SK-MEL-5 (cell line): ENCODE data around the gene ANKRA2. TPM values are rescaled to one million over a fixed set of nuclear protein-coding genes. Genes with fewer than 3 reads are reported as not detected.

ENCODE experiments used
- DNase-seq: peaks from one replicate; pipeline ENCODE4 v3.0.0-alpha.2; 2016; ENCODE audit warnings: low read depth, low spot score
- in situ Hi-C: cut with HindIII; loops from 2 replicates; pipeline ENCODE4 v1.10.0; 2016; ENCODE audit warnings: low sequenced_read_pairs, high pct_unique_total_duplicates, low pct_unique_long_range_greater_than_20kb
- polyA plus RNA-seq, 2 experiments: library from polyadenylated mRNA; depleted of rRNA; stranded (reverse); fragments of >200 nt; gene quantifications; 2 replicates each; pipeline ENCODE4 v1.2.3, GENCODE V29; 2015
- total RNA-seq: library from RNA; depleted of rRNA; stranded (reverse); fragments of >200 nt; shearing (Covaris generic); gene quantifications from 2 replicates; pipeline ENCODE4 v1.2.3, GENCODE V29; 2014; rRNA removed

The ANKRA2 gene
- 29.2 and 35.3 TPM in 2 replicates for total RNA-seq
- 13.0 TPM in 2 replicates for polyA plus RNA-seq (2015; cell fraction: cytosol; rRNA removed)
- polyA plus RNA-seq (2015; cell fraction: nucleus; rRNA removed), result 79.3 and 126 TPM in 2 replicates

- peak; percentile 98 for DNase-seq
- in situ Hi-C loops, result no loop called here
Observed at GRCh38 chr5:73565139-73565968, at the start of gene ANKRA2, which contains the start of gene UTP15. Gene ANKRA2, minus strand, starts transcription at chr5:73565639. Its CDS starts 2,758 bp downstream, at chr5:73562881. Gene UTP15, plus strand, starts transcription at chr5:73565743. Its CDS starts 1,602 bp downstream, at chr5:73567345.

DNA sequence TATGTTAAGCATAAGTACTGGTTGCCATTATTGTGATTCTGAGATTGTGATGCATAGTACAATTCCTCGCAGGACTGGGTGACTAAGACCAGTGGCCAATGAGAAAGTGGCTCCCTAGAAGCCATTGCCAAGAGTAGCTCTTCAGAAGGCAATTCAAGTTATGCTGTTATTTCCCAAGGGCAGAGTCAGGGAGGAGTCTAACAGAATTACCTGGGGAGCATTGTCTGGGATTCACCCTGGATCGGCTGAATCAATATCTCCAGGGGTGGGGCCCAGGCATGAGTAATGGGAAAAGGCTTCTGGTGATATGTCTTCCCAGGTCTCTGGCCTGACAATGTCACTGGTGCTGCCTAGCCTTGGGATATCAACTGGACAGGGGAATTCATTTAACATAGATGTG is 49.6 kb upstream of the ANKRA2 start:
- in situ Hi-C loops, result no loop called here

DNA sequence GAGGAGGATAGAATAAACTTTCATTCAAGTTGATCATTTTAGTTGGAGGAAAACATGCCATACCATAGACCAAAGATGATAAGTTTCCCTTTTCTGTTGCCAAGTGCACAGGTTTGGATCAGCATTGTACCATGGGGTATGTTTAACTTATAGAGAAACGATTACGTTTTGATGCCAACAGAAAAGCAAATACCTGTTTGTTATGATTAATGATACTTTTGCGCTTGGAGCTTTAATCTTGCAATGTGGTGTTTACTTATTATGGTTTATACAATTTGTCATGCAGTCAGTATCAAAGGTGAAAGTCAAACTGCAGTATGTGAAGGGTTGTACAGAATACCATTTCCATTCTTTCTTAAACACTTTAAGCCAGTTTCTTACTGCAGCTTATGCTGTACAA is 47.4 kb upstream of the ANKRA2 start:
- DNase-seq, result no peak
- in situ Hi-C loops, result no loop called here

More for the DNA sequence above, 49.6 kb upstream of the ANKRA2 start:
- DNase-seq, result no peak

GRCh38 chr5:73607228-73607627 is 41.8 kb upstream of the ANKRA2 start:
- in situ Hi-C loops, result no loop called here
- DNase-seq, result no peak

- DNase-seq, result no peak
- in situ Hi-C loops, result no loop called here
Observed at GRCh38 chr5:73606206-73606753, 40.8 kb upstream of the ANKRA2 start.

GRCh38 chr5:73605223-73606087 is 40.0 kb upstream of the ANKRA2 start:
- in situ Hi-C loops, result no loop called here
- no peak for DNase-seq

DNA sequence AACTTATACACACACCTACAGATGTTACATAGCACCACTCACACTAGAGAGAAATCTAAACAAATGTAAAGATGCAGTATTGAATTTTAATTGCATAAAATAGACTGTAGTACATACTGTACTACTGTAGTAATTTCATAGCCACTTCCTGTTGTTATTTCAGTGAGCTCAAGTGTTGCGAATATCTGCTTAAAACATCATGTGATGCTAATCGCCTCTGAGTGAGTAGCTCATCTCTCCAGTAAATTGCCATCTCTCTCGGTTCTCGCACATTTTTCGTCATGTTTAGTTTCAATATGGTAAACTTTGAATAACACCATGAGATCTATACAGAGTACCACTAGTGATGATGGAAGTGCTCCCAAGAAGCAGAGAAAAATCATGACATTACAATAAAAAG is 38.6 kb upstream of the ANKRA2 start:
- no peak for DNase-seq
- in situ Hi-C loops, result no loop called here

- in situ Hi-C loops, result no loop called here
Observed at GRCh38 chr5:73599380-73599779, 33.9 kb upstream of the ANKRA2 start.

DNA sequence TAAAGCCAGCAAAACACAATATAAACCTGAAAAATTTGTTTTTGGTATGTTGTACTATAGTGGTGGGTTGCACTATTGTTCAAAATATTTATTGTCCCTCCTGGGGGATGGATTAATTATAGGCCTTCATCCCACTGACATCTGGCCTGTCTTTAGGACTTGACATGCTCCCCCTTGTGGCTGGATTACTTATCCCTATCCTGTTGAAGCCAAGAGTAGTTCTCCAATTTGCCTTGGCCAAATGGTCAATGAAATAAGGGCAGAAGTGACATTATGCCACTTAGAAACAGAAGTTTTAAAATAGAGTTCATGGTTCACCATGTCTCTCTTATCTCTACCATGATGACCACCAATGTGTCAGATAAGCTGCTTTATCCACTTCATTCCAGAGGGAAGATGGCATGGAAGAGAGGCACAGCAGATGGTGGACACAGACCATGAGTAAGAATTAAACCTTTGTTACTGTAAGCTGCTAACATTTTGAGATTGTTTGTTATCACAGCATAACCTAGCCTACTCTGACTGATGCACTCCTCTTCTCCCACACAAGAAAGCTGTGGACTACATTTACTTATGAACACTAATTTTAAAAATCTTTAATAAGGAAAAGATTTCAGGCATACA is 31.4 kb upstream of the ANKRA2 start:
- in situ Hi-C loops, result no loop called here
- peak; percentile 77 for DNase-seq

More at GRCh38 chr5:73599380-73599779, 33.9 kb upstream of the ANKRA2 start:
- no peak for DNase-seq

DNA sequence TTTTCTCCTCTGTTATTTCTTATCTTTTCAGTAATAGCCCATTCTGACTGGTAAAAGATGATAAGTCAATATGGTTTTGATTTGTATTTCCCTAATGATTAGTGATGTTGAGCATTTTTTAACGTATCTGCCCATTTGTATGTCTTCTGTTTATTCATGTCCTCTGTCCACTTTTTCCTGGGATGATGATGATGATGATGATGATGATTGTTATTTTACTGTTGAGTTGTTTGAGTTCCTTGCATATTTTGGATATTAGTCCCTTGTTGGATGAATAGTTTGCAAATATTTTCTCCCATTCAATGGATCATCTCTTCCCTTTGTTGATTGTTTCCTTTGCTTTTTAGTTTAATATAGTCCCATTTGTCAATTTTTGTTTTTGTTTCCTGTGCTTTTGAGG is 27.1 kb upstream of the ANKRA2 start:
- in situ Hi-C loops, result no loop called here
- DNase-seq, result no peak

- in situ Hi-C loops, result no loop called here
- DNase-seq, result no peak
Observed at GRCh38 chr5:73591698-73592501, 26.5 kb upstream of the ANKRA2 start.

- peak; percentile 83 for DNase-seq
- in situ Hi-C loops, result no loop called here
Observed at GRCh38 chr5:73591102-73591695, 25.8 kb upstream of the ANKRA2 start.

DNA sequence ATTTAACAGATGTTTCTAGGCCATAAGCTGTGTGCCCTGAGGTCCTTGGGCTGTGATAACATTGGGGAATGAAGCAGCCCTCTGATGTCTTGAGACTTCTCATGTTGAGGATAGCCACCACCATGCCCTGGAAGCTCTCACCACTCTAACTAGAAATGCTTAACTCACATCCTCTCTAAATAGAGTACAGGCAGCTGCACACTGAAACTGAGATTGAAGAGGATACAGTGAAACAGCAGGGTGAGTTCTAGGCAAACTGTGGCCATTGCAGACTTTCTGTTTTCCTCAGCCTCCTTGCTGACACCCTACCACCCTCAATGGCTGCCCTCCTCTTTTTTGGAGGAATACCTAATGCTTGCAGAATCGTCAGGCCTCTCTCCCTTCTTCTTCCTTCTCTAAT is 22.5 kb upstream of the ANKRA2 start:
- no peak for DNase-seq
- in situ Hi-C loops, result no loop called here

DNA sequence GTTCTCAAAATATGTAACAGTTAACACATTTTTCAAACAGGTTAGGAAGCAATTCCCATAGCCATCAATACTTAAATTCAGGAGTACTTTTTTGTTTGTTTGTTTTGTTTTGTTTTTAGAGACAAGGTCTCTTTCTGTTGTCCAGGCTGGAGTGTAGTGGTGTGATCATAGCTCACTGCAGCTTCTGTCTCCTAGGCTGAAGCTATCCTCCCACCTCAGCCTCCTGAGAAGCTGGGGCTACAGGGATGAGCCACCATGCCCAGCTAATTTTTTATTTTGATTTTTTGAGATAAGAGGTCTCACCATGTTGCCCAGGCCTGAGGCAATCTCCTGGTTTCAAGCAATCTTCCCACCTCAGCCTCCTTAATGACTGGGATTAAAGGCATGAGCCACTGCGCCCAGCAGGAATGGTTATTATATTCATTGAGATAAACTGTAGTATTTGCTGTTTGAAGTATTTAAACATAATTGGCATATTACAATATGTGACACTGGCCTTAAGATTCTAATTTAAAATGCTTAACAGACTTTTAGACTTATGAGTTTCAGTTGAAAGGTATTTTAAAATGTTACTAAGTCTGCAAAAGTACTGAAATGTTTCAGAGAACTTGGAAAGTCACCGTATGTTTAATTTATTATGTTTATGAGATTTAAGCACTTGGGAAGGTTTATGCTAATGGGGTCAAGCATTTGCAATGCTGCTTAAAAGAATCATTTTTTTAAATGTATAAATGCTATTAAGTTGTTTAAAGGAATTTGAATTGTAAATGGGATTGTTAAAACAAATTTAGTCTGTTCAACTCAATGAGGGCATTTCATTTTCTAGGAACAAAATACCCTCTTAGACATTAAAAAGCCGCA is 17.1 kb upstream of the ANKRA2 start:
- no peak for DNase-seq
- in situ Hi-C loops, result no loop called here

GRCh38 chr5:73565969-73566547 is 619 bp upstream of the ANKRA2 start:
- in situ Hi-C loops, result no loop called here
- peak; percentile 17 for DNase-seq
